ENCODE data around the gene PLBD2. TPM values are rescaled to one million over a fixed set of nuclear protein-coding genes. Genes with fewer than 3 reads are reported as not detected.

The PLBD2 gene
- total and polyA plus RNA-seq, 10 of the 15 experiments (the other 5 are each of a cell fraction or from before 2014, with no cell fraction given) = 1.4 to 16.6 (median 5.9) TPM

DNA sequence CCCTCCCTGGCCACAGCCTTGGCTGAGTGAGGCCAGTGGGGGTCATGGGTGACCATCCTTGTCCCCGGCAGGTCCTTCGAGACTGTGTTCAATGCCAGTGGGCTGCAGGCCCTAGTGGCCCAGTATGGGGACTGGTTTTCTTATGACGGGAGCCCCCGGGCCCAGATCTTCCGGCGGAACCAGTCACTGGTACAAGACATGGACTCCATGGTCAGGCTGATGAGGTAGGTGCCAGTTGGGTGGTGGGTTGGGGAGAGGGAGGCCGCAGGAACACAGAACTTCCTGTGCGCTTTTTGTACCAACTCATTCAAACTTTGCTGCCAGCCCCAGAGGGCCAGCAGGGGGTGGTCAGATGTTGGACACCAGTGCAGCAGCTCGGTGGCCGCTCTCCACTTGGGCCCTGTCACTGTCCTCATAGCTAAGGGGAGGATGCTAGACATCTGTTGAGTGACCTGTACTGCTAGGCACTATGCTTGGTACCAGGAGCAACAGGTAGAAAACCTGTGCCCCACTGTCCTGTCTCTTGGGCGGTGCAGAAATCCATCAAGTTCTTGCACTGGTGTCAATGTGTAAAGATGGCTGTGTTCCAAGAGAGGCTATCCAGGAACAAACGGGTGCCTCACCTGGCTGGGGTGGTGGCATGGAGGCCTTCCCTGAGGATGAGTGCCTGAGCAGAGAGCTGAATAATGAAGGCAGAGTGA lies 28.6 kb downstream of the PLBD2 start:
- H3K27me3 ChIP-seq (replicated peaks in 1 of 2; ENCODE audit: control insufficient read depth in 2 of 2, insufficient read depth in 2 of 2, low read length in 1 of 2) = no peaks in the 10 kb centered on the region
- RAD21 ChIA-PET (ENCODE audit: unreplicated experiment) = no interaction called here
- H3K9ac ChIP-seq (ENCODE audit: control insufficient read depth, insufficient read depth, low read length) = no peak overlapping the region
- TF ChIP-seq, protein P1, sequence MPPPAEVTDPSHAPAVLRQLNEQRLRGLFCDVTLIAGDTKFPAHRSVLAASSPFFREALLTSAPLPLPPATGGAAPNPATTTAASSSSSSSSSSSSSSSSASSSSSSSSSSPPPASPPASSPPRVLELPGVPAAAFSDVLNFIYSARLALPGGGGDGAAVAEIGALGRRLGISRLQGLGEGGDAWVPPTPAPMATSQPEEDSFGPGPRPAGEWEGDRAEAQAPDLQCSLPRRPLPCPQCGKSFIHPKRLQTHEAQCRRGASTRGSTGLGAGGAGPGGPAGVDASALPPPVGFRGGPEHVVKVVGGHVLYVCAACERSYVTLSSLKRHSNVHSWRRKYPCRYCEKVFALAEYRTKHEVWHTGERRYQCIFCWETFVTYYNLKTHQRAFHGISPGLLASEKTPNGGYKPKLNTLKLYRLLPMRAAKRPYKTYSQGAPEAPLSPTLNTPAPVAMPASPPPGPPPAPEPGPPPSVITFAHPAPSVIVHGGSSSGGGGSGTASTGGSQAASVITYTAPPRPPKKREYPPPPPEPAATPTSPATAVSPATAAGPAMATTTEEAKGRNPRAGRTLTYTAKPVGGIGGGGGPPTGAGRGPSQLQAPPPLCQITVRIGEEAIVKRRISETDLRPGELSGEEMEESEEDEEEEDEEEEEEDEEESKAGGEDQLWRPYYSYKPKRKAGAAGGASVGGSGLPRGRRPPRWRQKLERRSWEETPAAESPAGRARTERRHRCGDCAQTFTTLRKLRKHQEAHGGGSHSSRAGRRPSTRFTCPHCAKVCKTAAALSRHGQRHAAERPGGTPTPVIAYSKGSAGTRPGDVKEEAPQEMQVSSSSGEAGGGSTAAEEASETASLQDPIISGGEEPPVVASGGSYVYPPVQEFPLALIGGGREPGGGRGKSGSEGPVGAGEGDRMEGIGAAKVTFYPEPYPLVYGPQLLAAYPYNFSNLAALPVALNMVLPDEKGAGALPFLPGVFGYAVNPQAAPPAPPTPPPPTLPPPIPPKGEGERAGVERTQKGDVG (CRISPR knock-in tag; IDR thresholded peaks at IDR 0.05) = no peak
- TF ChIP-seq YBX1 (IDR thresholded peaks at IDR 0.05) (no peak), SREBF2 (IDR thresholded peaks at IDR 0.05; ENCODE audit: low read length) (no peak), LARP7 (IDR thresholded peaks at IDR 0.05) (no peak), MAX (IDR thresholded peaks at IDR 0.05; ENCODE audit: low read depth, low read length) (no peak), RUNX3 (IDR thresholded peaks at IDR 0.05; ENCODE audit: low read length) (no peak), KDM1A (IDR thresholded peaks at IDR 0.05; ENCODE audit: borderline replicate concordance) (no peak), POLR2AphosphoS5 (IDR thresholded peaks at IDR 0.05; ENCODE audit: low read length) (no peak), ZBTB11 (CRISPR knock-in tag; IDR thresholded peaks at IDR 0.05) (no peak), SP1 (IDR thresholded peaks at IDR 0.05; ENCODE audit: low read depth, low read length) (no peak), ZNF207 (IDR thresholded peaks at IDR 0.05; ENCODE audit: borderline replicate concordance) (no peak), USF2 (IDR thresholded peaks at IDR 0.05; ENCODE audit: borderline replicate concordance, low read depth, low read length) (no peak)
- TF ChIP-seq, protein P2, sequence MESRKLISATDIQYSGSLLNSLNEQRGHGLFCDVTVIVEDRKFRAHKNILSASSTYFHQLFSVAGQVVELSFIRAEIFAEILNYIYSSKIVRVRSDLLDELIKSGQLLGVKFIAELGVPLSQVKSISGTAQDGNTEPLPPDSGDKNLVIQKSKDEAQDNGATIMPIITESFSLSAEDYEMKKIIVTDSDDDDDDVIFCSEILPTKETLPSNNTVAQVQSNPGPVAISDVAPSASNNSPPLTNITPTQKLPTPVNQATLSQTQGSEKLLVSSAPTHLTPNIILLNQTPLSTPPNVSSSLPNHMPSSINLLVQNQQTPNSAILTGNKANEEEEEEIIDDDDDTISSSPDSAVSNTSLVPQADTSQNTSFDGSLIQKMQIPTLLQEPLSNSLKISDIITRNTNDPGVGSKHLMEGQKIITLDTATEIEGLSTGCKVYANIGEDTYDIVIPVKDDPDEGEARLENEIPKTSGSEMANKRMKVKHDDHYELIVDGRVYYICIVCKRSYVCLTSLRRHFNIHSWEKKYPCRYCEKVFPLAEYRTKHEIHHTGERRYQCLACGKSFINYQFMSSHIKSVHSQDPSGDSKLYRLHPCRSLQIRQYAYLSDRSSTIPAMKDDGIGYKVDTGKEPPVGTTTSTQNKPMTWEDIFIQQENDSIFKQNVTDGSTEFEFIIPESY (IDR thresholded peaks at IDR 0.05) = no peak
- POLR2A ChIA-PET = no interaction called here
- no peak overlapping the region for H3K4me3 ChIP-seq
- CTCF ChIA-PET = no interaction called here
- SMC1A ChIA-PET (ENCODE audit: uncharacterized antibody, unreplicated experiment) = interaction anchor here (1.3 kb wide), 1 partner anchor 18 kb away, joined by 4 read pairs; no protein-coding TSS in a partner anchor
- H3K79me2 ChIP-seq (ENCODE audit: control insufficient read depth, insufficient read depth, low read length) = no peaks in the 10 kb centered on the region
- no peak for ATAC-seq
- over 99% methylated on average over 12 of the region's 12 CpGs for WGBS (ENCODE audit: insufficient coverage, insufficient replicate concordance, low lambda C conversion rate, missing lambda C conversion rate)
- H3K36me3 ChIP-seq (ENCODE audit: control insufficient read depth in 2 of 2, insufficient read depth in 2 of 2, low read length in 1 of 2) = no peaks in the 10 kb centered on the region; a peak in 3 of 4 replicates
- no peak overlapping the region for H2AFZ ChIP-seq (ENCODE audit: control insufficient read depth, low read depth, low read length)
- in situ Hi-C loops (cut with MboI) = no loop called here
- no peaks in the 10 kb centered on the region for H3K9me3 ChIP-seq (replicated peaks; ENCODE audit: control insufficient read depth, insufficient read depth, low read length)
- no peak for DNase-seq (ENCODE audit: low read depth, low spot score)
- no peak overlapping the region for H3K27ac ChIP-seq (ENCODE audit: control insufficient read depth, insufficient read depth)
- H4K20me1 ChIP-seq (ENCODE audit: control insufficient read depth, insufficient read depth) = no peaks in the 10 kb centered on the region
- FAIRE-seq = no peak
- BruUV-seq (replicated peaks) = no TSS peak
- no peak overlapping the region for H3K4me2 ChIP-seq (ENCODE audit: control insufficient read depth, insufficient read depth)
- no peaks in the 10 kb centered on the region; the same call in 1 of the 2 replicates for H3K4me1 ChIP-seq (ENCODE audit: control insufficient read depth, insufficient read depth, low read length)
- intact Hi-C loops (cut with micrococcal nuclease; ENCODE audit: unreplicated experiment) = no loop called here

Measured in GM12878 (cell line).